ENCODE data around the gene LMNA. TPM values are rescaled to one million over a fixed set of nuclear protein-coding genes. Genes with fewer than 3 reads are reported as not detected.

The LMNA gene
- total RNA-seq, 6 experiments from 2014 or later = 79.4 to 129 (median 98.8) TPM

DNA sequence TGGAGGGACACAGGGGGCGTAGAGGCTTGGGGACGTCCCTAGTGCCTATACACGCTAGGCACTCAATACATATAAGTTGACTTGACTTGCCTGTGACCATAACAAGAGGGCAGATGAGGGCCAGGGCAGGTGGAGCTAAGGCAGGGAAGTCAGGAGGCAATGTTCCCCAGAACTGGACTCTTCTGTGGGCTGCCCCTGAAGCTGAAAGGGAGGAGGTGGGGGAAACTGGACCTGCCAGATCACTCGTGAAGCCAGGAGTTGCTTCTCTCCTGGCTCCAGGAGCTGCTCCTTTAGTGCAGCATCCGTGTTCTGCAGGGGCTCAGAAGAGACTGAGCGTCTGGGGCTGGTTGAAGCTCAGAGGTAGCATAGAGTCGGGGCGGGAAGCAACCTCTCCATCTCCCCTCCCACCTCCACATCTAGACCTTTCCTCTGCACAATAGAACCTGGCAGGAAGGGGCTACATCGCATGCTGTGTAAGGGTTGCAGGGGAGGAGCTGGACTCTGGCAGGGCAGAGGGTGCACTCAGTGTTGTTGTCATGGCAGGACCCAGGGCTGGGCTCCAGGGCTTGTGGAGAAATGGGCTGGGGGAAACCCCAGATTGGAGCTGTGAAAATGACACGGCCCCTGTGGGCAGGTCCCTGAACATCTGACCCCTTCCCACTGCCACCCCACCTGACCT, 36.0 kb downstream of the LMNA start:
- Histone ChIP-seq H3K36me3 (no peaks in the 10 kb centered on the region), H3K9me3 (no peaks in the 10 kb centered on the region), H3K27me3 (no peaks in the 10 kb centered on the region), H3K4me3 (no peak overlapping the region), H3K4me1 (peaks cover 0 to 15% (median 10%) of the 10 kb centered on the region in 4 donors), H3K27ac (no peak overlapping the region)
- ATAC-seq = no peak
- TF ChIP-seq, protein P1, sequence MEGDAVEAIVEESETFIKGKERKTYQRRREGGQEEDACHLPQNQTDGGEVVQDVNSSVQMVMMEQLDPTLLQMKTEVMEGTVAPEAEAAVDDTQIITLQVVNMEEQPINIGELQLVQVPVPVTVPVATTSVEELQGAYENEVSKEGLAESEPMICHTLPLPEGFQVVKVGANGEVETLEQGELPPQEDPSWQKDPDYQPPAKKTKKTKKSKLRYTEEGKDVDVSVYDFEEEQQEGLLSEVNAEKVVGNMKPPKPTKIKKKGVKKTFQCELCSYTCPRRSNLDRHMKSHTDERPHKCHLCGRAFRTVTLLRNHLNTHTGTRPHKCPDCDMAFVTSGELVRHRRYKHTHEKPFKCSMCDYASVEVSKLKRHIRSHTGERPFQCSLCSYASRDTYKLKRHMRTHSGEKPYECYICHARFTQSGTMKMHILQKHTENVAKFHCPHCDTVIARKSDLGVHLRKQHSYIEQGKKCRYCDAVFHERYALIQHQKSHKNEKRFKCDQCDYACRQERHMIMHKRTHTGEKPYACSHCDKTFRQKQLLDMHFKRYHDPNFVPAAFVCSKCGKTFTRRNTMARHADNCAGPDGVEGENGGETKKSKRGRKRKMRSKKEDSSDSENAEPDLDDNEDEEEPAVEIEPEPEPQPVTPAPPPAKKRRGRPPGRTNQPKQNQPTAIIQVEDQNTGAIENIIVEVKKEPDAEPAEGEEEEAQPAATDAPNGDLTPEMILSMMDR (IDR thresholded peaks at IDR 0.05) = no peak
- no peak for TF ChIP-seq POLR2A (IDR thresholded peaks at IDR 0.05)
- intact Hi-C loops (cut with DNase I) = no loop called here
- DNase-seq = no peak
- WGBS (ENCODE audit: insufficient coverage, low coverage, low lambda C conversion rate, missing lambda C conversion rate) = 49% methylated on average over 4 of the region's 10 CpGs

DNA sequence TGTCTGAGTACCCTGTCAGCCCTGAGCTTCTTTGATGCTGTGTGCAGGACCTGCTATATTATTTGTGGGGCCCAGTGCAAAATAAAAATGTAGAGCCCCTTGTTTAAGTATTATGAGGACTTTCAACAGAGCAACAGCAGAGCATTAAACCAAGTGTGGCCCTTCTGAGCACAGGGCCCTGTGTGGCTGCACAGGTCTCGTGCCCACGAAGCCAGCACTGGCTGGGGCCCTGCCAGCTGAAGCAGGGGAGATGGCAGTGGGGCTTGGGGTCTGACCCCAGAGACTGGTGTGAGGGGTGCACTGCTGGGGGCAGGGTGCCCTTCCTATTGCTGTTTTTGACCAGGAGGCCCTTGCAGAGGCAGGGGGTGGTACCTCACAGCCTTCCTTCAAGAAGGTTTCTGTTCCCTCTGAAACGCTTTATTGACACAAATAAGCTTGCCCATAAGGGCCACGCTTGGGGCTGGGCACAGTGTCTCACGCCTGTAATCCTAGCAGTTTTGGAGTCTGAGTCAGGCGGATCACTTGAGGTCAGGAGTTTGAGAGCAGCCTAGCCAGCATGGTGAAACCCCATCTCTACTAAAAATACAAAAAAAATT, 36.7 kb downstream of the LMNA start:
- 50% methylated on average over 2 of the region's 6 CpGs for WGBS (ENCODE audit: insufficient coverage, low coverage, low lambda C conversion rate, missing lambda C conversion rate)
- H3K27ac ChIP-seq = no peak overlapping the region
- no peak for TF ChIP-seq POLR2A (IDR thresholded peaks at IDR 0.05)
- TF ChIP-seq, protein P1 (IDR thresholded peaks at IDR 0.05) = no peak
- H3K4me3 ChIP-seq = no peak overlapping the region
- H3K36me3 ChIP-seq = no peaks in the 10 kb centered on the region
- peak in 3 of 4 donors; percentile 6 to 50 (median 31) for ATAC-seq
- H3K27me3 ChIP-seq = no peaks in the 10 kb centered on the region
- no peak for DNase-seq
- intact Hi-C loops (cut with DNase I) = no loop called here
- peaks cover 0 to 10% (median 8%) of the 10 kb centered on the region in 4 donors for H3K4me1 ChIP-seq
- no peaks in the 10 kb centered on the region for H3K9me3 ChIP-seq

DNA sequence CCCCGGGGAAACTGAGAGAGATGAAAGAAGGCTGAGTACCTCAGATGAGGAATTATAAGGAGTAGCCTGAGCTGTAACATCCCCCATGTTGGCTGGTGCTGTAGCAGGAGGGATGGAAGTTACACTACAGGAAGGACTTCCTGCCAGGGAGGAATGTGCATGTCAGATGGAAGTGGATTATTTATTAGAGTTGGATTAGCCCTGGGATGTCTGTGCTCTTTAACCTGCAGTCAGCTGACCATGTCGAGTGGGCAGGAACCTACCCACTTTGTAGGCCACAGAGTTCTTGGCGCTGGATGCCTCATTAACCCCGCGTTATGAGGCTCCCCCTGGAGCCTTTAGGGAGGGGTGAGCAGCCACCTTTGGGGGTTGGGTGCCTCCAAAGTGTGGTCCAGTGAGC, 38.1 kb downstream of the LMNA start:
- TF ChIP-seq, protein P1 (IDR thresholded peaks at IDR 0.05) = no peak
- no peak for TF ChIP-seq POLR2A (IDR thresholded peaks at IDR 0.05)
- intact Hi-C loops (cut with DNase I) = no loop called here
- no peaks in the 10 kb centered on the region for H3K36me3 ChIP-seq
- no peak overlapping the region for H3K27ac ChIP-seq
- no peaks in the 10 kb centered on the region for H3K27me3 ChIP-seq
- ATAC-seq = no peak
- H3K9me3 ChIP-seq = no peaks in the 10 kb centered on the region
- no peak for DNase-seq
- WGBS (ENCODE audit: insufficient coverage, low coverage, low lambda C conversion rate, missing lambda C conversion rate) = 94% methylated on average over 2 of the region's 5 CpGs
- H3K4me1 ChIP-seq = no peaks in the 10 kb centered on the region
- no peak overlapping the region for H3K4me3 ChIP-seq

DNA sequence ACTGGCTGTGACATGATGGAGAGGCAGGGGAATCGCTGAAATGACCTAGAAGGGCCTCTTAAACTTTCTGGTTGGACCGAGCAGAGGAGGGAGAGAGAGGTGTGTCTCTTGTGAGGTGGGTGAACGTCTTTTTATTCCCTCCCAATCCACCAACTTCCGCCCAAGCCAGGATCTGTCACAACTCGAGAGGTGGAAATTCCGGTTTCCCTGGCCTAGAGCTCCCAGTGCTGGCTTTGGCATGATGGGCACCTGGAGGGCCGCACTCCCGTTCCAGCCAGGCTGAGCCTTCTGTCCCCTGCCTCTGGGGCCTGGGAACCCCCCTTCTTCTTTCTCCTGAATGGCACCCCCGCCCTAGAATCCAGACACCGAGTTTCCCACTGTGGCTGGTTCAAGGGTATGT, 38.9 kb downstream of the LMNA start, which contains the start of gene SEMA4A:
TSS of gene SEMA4A (plus strand) at position 224 of the 400 bp plus-strand sequence. CDS start 994 bp downstream, outside the sequence.
- Histone ChIP-seq H3K4me1 (no peaks in the 10 kb centered on the region), H3K36me3 (no peaks in the 10 kb centered on the region), H3K27me3 (no peaks in the 10 kb centered on the region), H3K9me3 (no peaks in the 10 kb centered on the region), H3K4me3 (no peak within 1 kb of the TSS), H3K27ac (peak within 1 kb of the TSS in 1 of 3 donors; percentile 38)
- 89% methylated on average over 3 of the region's 10 CpGs for WGBS (ENCODE audit: insufficient coverage, low coverage, low lambda C conversion rate, missing lambda C conversion rate)
- ATAC-seq = no peak
- intact Hi-C loops (cut with DNase I) = no loop called here
- no peak for DNase-seq
- TF ChIP-seq, protein P1 (IDR thresholded peaks at IDR 0.05) = no peak
- no peak for TF ChIP-seq POLR2A (IDR thresholded peaks at IDR 0.05)

Measured in right lobe of liver (tissue), 6 donors.